ENCODE results near the gene SP4. TPM values are rescaled to one million over a fixed set of nuclear protein-coding genes. Genes with fewer than 3 reads are reported as not detected.

SP4 gene
- 10 to 100 TPM; 17.3 to 32.8 (median 23.0) TPM for total RNA-seq

DNA sequence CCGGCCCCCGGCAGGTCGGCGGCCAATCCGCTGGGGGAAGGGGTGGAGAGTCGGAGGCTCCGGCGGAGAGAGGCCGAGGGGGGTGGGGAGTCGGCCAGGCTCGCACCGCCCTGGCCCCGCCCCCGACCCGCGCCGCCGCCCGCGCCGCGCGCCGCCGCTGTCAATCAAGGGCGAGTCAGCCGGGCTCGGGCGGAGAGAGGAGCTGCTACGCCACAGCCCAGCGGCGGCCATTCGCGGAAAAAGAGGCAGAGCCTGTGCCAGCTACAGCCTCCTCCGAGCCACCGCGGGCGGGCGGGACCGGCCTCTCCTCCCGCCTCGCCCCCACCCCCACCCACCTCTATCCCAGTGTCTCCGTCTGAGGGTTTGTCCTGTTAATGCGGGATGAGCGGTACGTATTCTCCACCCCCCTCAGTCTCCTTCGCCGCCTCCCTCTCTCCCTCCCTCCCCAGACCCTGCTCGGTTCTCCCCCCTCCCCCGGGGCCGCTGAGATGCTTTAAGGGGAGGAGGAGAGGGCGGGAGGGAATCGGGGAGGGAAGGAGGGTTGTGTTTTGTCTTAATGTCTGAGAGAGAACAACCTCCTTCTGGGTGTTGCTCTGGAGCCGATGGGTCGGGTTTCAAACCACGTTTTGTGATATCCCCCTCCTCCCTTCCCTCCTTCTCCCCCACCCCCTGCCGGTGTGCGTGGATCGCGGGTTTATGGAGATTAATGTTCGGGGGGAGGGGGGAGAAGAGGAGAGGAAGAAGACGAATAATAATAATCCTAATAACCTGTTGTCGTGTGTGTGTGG lies at the start of gene SP4:
TSS of gene SP4 (plus strand) at position 213 of the 788 bp plus-strand sequence. CDS start at position 382, 169 bp downstream.
- Histone ChIP-seq H3K4me3 (peak within 1 kb of the TSS; percentile 69 to 86 (median 83)), H3K36me3 (no peaks in the 10 kb centered on the region), H3K27ac (peak within 1 kb of the TSS; percentile 98 to 99), H3K4me1 (peaks cover 0 to 10% of the 10 kb centered on the region in 2 donors), H3K9me3 (no peaks in the 10 kb centered on the region), H3K27me3 (no peaks in the 10 kb centered on the region)
- TF ChIP-seq POLR2A (IDR thresholded peaks at IDR 0.05), result no peak
- TF ChIP-seq POLR2AphosphoS5 (IDR thresholded peaks at IDR 0.05), result peak in 2 of 3 donors; percentile 9 to 36
- TF ChIP-seq, protein P1, sequence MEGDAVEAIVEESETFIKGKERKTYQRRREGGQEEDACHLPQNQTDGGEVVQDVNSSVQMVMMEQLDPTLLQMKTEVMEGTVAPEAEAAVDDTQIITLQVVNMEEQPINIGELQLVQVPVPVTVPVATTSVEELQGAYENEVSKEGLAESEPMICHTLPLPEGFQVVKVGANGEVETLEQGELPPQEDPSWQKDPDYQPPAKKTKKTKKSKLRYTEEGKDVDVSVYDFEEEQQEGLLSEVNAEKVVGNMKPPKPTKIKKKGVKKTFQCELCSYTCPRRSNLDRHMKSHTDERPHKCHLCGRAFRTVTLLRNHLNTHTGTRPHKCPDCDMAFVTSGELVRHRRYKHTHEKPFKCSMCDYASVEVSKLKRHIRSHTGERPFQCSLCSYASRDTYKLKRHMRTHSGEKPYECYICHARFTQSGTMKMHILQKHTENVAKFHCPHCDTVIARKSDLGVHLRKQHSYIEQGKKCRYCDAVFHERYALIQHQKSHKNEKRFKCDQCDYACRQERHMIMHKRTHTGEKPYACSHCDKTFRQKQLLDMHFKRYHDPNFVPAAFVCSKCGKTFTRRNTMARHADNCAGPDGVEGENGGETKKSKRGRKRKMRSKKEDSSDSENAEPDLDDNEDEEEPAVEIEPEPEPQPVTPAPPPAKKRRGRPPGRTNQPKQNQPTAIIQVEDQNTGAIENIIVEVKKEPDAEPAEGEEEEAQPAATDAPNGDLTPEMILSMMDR (IDR thresholded peaks at IDR 0.05), result no peak
- intact Hi-C loops (cut with DNase I; ENCODE audit: low total_unique reads), result no loop called here
- DNase-seq (ENCODE audit: low spot score in 2 of 2), result peak; percentile 93 to 94

DNA sequence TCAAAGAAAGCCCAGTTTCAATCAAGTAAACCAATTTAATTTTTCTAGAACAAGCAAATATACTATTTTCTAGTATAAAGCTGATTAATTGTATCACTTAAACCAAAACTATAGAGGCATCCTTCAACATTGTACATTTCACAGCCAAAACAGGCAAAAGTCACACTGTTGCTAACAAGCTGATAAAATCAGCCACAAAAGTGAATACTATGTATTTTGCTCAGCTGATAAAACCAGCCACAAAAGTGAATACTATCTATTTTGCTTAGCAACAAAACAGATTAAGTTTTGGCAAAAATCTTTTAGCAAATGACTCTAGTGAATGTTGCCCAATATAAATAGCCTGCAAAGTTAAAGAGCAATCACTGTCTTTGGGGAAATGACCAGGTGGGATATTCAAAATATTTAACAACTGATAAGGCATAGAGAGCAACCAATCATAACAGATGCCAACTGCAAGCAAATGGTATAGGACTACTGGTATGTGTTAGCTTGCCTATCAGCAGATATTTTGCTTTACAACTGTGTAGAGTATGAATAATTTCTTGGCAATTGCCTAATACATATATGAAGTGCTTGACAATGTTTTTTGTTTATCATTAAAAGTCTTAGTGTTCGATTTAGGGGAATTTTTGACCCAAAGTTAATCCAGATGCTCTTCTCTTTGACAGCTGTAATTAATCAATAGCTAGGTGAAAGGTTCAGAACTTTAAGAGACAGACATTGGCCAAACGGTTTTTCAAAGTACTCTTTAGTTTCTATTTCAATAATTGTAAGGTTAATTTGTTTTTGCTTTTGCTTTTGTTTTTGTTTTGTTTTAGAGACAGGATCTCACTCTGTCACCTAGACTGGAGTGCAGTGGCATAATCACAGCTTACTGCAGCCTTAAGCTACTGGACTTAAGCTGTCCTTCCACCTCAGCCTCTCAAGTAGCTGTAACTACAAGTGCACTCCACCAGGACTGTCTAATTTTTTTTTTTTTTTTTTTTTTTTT lies 44.4 kb upstream of the SP4 start:
- no peaks in the 10 kb centered on the region for H3K27me3 ChIP-seq
- H3K36me3 ChIP-seq, result no peaks in the 10 kb centered on the region
- H3K4me1 ChIP-seq, result no peaks in the 10 kb centered on the region
- no peak for DNase-seq (ENCODE audit: low spot score in 2 of 2)
- no peak overlapping the region for H3K4me3 ChIP-seq
- TF ChIP-seq POLR2A (IDR thresholded peaks at IDR 0.05) (no peak), POLR2AphosphoS5 (IDR thresholded peaks at IDR 0.05) (no peak)
- TF ChIP-seq, protein P1 (IDR thresholded peaks at IDR 0.05), result no peak
- no peak overlapping the region for H3K27ac ChIP-seq
- no peaks in the 10 kb centered on the region for H3K9me3 ChIP-seq
- intact Hi-C loops (cut with DNase I; ENCODE audit: low total_unique reads), result no loop called here

DNA sequence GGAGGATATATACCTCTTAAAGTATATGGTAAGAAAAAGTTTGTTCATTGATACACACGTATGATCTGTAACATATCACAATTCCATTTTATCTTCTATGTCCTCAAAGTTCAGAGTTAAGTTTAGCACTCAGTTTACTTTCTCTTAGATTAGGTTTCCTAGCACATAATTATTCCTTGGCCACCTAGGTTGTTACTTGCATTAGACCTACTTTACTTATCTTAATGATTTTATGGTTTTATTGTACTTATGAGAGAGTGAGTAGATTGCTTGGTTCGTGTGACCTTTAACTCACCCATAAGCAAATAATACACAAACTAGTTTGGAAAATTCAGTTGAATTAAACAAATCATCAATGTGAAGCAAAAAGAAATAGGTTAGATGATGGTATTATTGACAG lies 33.9 kb upstream of the SP4 start:
- TF ChIP-seq POLR2A (IDR thresholded peaks at IDR 0.05) (no peak), POLR2AphosphoS5 (IDR thresholded peaks at IDR 0.05) (no peak)
- TF ChIP-seq, protein P1 (IDR thresholded peaks at IDR 0.05), result no peak
- intact Hi-C loops (cut with DNase I; ENCODE audit: low total_unique reads), result no loop called here

DNA sequence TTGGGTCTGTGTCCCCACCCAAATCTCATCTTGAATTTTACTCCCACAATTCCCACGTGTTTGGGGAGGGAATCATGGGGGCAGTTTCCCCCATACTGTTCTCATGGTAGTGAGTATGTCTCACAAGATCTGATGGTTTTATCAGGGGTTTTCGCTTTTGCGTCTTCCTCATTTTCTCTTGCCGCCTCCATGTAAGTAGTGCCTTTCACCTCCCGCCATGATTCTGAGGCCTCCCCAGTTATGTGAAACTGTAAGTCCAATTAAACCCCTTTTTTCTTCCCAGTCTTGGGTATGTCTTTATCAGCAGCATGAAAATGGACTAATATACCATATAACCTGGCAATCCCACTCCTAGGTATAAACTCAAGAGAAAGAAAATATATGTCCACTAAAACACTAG lies 25.9 kb upstream of the SP4 start:
- no peaks in the 10 kb centered on the region for H3K9me3 ChIP-seq
- no peak for TF ChIP-seq POLR2A (IDR thresholded peaks at IDR 0.05)
- TF ChIP-seq, protein P1 (IDR thresholded peaks at IDR 0.05), result no peak
- no peak for TF ChIP-seq POLR2AphosphoS5 (IDR thresholded peaks at IDR 0.05)
- no peak overlapping the region for H3K4me3 ChIP-seq
- intact Hi-C loops (cut with DNase I; ENCODE audit: low total_unique reads), result no loop called here
- no peak overlapping the region for H3K27ac ChIP-seq
- no peaks in the 10 kb centered on the region for H3K4me1 ChIP-seq
- no peak for DNase-seq (ENCODE audit: low spot score in 2 of 2)
- H3K27me3 ChIP-seq, result no peaks in the 10 kb centered on the region
- H3K36me3 ChIP-seq, result no peaks in the 10 kb centered on the region

More for the DNA sequence above, 33.9 kb upstream of the SP4 start:
- H3K36me3 ChIP-seq, result no peaks in the 10 kb centered on the region
- DNase-seq (ENCODE audit: low spot score in 2 of 2), result no peak
- no peaks in the 10 kb centered on the region for H3K4me1 ChIP-seq
- no peak overlapping the region for H3K27ac ChIP-seq
- no peaks in the 10 kb centered on the region for H3K27me3 ChIP-seq
- no peak overlapping the region for H3K4me3 ChIP-seq
- no peaks in the 10 kb centered on the region for H3K9me3 ChIP-seq
